Renal cortical epithelial cell (primary cell): Measurements from ENCODE around the gene SEC31A. TPM values are rescaled to one million over a fixed set of nuclear protein-coding genes. Genes with fewer than 3 reads are reported as not detected.

ENCODE experiments used
- DNase-seq: peaks from one replicate; pipeline ENCODE4 v3.0.0-alpha.2; 2011; ENCODE audit warnings: low read depth
- total RNA-seq: library from RNA; depleted of rRNA; stranded (reverse); fragments of >200 nt; gene quantifications from 2 replicates; pipeline ENCODE4 v1.2.3, GENCODE V29; 2014

The SEC31A gene
- total RNA-seq, 1 donor from 2014 or later: 381 TPM

DNA sequence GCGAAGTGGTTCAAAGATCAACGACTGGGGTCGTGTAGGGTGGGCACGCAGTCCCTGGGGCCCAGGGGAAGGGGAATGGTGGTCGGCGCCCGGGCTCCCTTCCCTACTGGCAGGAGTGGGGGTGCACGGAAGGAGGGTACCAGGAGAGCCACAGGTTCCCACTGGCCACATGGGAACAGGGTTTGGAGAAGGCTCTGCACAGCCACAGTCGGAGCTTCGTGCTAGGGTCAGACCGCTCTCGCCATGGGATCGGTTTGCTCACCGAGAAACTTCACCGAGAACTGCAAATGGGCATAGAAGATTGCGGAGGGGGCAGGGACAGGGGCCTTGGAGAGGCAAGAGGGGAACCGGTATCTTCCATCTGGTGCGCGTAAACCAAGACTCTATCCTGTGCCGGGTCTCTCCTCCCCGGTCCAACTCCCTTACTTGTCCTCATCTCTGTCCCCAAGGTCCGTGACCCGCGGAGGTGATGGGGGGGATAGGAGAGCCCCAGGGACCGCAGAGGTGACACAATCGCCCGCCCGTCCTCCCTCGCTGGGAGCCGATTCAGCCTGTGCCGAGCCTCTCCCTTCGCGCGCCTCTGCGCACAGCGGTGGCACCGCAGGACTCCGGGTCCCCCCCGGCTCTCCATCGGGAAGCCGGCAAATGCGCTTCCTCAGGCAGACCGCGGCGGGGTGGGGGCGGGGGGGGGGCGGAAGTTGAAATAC lies 93.4 kb downstream of the SEC31A start:
- DNase-seq: no peak

DNA sequence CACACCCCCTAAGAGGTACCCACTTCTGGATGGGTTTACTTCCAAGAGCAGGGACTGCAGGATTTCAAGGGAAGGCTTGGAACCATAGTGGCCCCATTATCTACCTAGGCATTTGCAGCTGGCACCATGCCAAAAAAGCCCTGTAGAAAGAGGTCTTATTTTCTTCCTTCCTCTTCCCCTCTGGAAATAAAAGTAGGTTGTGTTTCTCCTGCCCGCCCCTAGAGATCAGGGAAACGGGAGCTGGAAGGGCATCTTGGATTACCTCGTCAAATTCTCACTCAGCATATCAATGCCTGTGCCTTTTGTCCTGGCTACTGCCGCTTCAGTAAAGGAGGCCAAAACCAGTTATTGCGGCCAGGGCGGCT lies 93.9 kb downstream of the SEC31A start:
- DNase-seq: no peak

DNA sequence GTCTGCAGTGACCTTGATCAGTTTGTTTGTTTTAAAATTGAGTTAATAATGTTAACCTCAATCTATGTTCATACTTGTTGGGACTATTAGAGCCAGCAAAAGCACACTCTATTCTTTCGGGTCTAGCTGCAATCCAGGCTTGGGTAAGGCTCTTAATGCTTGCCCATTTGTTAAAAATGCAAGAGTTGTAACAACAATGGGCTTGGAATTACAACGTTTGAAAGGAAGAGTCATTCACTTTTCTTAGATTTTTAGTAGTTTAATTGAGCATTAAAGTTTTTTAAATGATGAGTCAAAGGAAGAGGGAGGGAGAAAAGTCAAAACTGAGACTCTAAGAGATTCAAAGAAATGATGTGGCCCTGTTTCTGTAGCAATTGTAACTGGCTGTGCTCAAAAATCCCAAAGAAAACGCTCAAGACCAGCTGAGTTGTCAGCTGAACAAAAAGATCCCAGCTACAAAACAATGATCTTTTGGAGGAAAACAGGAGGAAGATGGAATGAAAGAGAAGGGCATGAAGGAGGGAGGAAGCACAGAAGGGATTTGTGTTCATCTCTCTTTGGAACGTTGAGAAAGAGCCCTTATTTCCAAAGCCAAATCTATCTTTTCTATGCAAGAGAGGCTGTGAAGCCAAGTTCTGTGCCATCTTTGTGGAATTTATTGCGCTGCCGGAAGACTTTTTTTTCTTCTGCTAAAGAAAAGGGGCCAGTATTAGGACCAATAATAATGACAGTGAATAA lies 97.9 kb downstream of the SEC31A start:
- no peak for DNase-seq

DNA sequence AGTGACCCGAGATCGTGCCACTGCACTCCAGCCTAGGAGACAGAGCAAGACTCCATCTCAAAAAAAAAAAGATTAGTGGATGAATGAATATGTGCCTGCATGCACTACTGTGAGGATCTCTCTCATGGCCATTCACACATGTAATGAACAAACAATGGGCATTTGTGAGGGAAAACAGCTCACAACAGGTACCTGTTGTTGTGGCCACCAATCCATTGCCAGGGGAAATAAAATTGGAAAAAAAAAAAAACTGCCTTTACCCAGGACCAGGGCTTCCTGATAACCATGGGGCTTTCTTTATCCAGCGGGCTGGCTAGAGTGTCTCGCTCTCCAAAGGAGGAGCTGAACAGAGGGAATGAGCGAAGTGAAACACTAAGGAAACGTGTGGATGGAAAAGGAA lies 99.8 kb downstream of the SEC31A start:
- DNase-seq: no peak

DNA sequence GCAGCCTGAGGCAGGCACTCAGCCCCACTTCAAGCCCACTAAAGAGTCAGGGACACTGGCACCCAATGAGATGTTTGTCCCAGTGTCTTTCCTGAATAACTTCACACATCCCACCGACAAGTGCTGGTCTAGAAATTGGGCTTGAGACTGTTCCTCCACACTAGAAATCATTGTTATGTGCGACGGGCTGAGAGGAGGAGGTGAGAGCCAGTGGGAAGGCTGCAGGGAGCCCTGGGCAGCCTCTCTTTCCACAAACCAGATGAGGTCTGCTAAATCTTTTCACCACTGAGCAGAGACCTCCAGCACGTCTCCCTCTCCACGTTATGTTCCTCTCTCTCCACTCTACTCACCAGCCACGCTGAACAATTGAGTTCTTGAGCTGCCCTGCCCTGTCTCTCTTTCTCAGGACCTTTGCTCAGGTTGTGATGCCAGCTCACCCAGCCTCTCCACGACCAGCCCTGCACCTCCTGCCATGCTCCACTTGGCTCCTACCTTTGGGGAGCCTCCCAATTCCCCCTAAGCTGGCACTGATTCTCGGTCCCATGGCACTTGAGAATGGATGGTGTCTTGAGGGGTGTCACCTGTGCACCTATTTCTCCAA lies 100.8 kb downstream of the SEC31A start:
- DNase-seq: no peak

DNA sequence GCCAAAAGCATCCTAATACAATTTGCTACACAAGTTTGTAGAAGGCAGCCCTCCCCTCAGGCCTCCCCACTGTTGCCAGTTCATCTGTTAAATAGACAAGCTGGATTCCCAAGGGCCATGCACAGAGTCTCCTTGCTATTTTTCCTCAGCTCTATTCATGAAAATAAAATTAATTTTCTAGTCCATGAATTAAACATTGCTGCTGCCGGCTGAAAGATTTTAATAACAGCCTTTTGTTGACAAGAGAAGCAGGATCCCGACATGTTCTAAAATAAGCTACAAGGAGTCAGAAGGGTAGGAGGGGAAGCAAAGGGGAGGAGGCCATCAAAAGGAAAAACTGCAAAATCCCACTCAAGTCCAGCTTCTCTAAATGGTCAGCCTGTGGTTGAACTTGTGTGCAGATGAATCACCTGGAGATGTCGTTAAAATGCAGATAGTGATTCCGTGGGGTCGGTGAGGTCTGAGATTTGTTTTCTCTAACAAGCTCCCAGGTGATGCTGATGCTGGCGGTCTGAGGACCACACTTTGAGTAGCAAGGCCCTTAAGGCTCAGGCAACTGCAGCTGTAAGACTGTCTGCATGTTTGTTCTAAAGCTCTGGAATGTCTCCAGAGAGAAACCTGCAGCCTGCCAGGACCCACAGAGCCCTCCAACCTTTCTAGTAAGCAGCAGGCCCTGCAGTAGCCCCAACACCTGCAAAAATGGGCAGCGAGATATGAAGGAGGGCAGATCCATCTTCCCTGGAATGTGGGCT lies 101.8 kb downstream of the SEC31A start:
- no peak for DNase-seq

DNA sequence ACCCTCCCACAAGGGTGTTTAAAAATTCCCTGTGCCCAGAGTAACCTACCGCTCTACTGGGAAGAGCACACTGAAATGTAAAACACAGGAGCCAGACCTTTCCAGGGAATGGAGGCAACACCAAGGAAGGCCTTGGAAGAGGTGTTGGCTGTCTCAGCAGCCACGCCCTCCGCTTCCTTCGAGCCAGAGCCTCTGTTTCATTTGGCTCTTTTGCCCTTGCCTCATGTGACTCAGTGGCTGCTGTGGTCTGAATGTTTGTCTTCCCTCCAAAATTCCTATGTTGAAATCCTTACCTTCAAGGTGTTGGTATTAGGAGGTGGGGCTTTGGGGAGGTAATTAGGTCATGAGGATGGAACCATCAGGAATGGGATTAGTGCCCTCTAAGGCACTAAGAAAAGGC lies 103.6 kb downstream of the SEC31A start:
- DNase-seq: no peak

DNA sequence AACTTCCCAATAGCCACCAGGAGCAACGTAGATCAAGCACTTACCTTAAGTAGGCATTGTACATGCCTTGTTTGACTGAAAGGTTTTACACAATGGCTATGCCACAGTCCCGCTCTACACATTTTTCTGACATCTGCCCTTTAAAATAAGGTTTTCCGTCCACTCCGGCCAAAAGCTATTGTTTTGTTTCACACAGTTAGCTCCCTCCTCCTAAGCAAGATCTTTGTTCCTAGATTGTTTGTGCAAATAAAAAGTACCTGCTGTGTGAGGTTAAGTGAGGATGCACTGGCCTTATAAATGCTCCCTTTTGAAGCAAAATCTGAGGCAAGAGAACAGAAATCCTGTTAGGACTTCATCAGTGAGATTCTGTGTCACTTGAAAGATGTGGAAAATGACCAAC lies 104.1 kb downstream of the SEC31A start:
- DNase-seq: no peak

DNA sequence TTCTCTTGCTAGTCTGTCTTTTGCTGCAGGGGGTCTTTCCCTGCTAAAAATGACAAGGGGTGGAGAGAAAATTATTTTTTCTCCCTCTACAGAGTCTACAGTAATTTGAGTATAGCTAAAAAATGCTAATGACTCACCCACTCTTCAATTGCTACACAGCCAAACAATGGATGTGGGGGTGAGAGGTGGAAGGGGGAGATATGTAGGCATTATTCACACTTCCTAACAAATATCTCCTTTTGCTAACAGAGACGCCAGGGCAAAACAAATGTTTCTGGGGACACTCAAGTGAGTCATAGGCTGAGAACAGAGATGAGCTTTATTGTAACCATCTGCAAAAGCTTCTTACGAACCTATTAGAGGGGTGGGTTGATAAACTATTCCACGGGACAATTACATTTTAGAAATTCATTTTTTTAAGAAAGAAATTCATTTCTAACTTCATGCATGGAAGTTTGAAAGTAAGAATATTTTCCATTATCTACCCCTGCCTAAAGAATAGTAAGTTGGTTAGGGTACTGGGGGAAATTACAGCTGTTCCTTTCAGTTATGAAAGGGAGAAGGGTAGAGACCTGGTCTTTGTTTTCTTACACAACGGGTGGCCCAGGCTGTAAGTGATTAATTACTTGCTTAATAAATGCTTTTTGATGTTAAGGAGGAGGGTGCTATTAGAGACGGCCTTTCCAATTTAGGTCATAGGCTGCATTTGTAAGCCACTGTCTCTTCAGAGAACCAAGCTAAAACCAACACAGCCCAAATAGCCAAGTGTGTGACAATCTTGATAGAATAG lies 105.1 kb downstream of the SEC31A start:
- peak; percentile 92 for DNase-seq

DNA sequence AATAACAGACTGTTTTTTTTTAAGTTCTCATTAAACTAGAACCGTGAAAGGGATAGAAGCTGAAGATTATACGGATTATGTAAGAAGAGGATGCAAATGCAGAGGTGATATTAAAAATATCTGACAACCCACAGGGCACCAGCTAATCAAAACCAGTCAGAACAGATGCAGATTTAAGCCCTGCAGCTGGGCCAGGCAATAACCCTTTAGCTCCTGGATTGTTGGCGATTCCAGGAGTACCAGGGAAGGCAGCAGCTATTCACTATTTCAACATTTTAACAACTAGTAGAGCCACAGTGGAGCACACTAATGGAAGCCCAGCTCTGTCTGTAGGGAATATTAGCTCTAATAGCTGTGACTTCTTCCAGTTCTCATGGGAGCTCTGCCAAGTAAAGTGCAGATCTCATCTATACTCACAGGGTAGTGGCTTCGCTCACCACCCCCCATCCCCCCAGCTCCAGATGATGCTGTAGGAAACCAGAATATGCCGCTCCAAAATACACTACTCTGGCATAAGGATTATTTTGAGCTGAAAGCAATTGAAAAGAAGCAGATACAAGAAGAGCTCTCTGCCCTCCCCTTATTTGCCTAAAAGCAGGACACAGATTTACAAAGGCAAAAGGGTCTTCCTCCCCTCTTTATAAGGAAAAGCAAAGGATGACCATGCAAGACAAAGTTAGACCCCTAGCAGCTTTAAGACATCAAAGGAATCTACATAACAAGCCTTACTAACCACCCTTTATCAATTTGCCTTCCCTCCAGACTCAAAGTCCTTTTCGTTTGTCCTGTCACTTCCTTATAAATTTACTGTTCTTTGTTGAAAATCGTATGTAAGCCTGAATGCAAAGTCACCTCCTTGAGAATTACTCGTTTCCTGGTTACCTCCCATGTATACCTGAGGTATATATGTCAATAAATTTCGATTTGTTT lies 106.0 kb downstream of the SEC31A start:
- DNase-seq: no peak

DNA sequence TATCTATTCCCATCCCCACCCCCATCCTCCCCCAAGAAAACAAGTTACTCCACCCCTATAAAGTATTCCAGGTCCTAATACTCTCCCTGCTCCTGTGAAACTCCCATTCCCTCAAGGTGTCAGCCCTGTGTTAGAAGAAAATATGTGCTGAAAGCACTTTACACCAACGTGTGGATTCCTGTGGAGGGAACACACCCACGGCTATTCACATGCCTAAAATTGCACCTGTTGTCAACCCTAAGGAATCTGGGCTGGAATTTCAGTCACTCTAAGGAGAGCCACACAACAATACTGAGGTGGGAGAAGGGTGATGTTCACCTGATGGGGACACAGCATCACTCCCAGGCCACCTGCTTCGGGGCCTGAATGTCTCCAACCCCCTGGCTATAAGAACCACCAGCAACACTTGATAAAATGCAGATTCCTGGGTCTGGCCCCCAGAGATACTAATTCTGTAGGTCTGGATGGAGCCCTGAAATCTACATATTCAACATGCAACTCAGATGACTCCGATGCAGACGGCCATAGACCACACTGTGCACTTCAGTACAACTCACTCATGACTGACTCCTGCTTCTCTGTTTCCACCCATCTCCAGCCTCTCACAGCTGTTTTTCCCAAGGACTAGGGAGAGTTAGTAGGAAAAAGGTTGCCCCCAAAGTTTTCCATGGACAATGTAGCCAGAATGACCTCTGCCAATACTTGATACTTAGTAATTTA lies 108.2 kb downstream of the SEC31A start:
- DNase-seq: peak; percentile 76

DNA sequence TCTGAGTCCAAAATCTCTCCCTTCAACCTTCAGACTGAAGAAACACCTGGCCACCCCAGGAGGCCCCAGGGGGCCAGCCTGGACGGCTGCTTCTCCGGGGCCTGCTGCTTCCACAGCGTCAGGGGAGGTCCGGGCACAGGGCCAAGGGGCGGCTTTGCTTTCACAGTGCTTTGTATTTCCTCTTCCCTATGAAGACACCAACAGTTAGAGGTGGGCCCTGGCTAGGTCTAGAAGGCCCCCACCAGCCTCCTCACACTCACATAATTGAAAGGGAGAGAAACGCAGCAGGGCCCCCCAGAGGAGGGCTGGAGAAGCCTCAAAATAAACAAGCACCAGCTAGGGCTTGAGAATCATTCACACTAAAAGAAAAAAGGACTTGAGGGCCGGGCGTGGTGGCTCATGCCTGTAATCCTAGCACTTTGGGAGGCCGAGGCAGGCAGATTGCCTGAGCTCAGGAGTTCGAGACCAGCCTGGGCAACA lies 110.2 kb downstream of the SEC31A start:
- peak; percentile 68 for DNase-seq

DNA sequence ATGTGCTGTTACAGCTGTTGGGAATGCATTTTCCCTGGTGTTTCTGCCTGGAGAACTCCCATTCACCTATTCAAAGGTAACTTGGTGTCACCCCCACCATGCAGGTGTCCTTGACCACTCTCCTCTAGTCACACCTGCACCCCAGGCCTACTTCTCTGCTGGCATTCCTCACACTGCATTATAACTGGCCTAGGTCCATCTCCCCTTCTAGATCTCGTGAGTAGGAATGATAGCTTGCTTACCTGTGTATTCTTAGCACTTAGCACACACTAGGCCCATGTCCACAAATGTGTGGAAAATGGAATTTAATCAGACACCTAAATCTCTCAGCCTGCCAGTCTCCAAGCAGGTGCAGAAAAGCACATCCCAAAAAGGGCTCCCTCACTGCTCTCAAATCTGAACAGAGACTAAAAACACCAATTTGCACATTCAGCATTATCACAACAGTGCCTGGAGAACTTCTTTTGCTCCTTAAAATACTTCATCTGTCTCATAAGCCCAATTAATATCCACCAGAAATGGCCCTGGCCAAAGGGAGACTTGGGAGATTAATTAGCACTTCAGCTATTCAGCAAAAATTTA lies 110.7 kb downstream of the SEC31A start:
- DNase-seq: no peak

DNA sequence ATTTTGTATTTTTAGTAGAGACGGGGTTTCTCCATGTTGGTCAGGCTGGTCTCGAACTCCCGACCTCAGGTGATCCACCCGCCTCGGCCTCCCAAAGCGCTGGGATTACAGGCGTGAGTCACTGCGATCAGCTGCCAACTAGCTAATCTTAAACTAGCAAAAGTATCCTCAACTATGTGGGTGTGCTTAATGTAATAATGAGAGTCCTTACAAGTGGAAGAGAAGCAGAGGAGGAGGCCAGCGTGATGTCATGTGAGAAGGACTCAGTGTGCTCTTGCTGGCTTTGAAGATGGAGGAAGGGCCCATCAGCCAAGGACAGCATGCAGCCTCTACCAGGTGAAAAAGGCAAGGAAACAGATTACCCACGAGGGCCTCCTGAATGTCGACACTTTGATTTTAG lies 111.9 kb downstream of the SEC31A start:
- DNase-seq: peak; percentile 85

DNA sequence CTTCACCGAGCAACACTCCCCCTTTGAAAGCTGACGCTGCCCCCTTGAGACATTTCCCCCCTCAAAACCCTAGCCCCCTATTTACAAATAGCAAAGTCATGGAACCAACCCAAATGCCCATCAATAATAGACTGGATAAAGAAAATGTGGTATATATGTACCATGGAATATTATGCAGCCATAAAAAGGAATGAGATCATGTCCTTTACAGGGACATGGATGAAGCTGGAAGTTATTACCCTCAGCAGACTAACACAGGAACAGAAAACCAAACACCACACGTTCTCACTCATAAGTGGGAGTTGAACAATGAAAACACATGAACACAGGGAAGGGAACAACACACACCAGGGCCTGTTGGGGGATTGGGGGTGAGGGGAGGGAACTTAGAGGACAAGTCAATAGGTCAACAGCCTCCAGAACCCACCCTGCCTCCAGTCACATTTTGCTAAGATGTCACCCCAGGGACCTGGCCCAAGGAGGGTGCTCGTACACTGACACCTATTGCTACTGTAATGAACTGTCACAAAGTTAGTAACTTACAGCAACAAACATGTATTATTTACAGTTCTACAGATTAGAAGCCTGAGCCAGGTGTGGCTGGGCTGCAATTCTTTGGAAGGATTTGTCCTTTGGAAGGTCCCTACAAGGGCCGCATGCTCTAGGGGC lies 113.0 kb downstream of the SEC31A start:
- DNase-seq: no peak

DNA sequence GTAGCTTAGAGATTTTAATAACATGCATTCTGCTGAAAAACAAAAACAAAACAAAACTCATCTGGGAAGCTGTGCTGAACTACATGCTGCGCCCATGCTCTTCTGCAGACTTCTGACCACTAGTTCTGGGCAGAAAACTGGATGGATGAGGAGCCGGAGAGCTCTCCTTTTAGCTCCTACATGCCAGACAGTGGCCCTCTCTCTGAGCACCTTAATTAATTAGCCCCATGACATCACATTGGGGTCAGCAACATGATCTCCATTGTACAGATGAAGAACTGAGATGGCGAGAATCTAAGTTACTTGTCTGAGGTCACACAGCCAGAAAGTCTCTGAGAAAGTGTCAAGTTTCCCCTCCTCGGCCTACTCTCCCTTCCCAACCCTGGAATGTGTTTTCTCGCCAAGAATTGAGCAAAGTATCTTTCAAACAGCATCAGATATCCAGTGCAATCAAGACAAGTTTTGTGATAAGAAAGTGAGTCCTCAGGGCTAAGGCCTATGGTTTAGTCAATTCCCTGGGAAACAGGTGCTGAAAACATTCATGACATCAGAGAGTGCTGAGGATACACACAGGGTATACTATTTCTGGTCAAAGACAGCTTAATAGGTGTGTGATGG lies 113.9 kb downstream of the SEC31A start:
- DNase-seq: no peak

DNA sequence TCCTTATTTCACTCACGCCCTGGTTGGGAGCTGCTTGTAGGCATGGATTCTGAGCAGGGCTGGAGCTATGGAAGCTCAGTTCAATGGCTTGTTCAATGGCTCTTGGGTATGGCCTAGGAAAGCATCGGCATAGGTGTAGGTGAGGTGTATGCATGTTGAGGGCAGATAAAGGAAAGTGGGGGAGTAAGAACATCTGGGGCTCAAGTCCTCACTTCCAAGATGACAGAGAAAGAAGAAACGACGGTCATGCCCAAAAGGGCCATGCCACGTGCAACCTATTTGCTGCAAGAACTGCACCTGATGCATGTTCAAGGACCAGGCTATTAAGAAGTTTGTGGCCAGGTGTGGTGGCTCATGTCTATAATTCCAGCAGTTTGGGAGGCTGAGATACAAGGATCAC lies 115.7 kb downstream of the SEC31A start:
- DNase-seq: no peak

DNA sequence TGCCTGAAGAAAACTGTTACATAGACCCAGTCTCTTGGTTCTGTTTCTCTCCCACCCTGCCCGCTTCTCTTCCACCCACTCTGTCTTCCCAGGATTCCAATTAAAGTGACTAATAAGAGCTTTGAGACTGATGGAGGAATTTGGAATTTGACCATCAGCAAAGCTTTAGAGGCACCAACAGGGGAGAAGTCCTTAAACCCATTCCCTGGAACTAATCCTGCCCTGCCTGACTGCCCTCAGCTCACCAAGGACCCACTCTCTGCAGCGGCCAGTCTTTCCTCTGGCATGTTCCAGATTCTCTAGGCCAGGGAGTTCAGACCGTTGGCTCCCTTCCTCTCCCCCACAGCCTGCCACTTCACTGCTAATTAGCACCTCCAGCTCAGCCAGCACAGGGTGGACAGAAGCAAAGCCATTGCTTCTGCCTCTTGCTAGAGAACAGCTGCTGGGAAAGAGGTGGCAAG lies 116.2 kb downstream of the SEC31A start:
- peak; percentile 93 for DNase-seq
